ENCODE data around the gene RBFA. TPM values are rescaled to one million over a fixed set of nuclear protein-coding genes. Genes with fewer than 3 reads are reported as not detected.

The RBFA gene
- total and polyA plus RNA-seq, 2 of the 13 experiments (the other 11 are each of a cell fraction or from before 2014, with no cell fraction given): 29.7 to 42.4 TPM

DNA sequence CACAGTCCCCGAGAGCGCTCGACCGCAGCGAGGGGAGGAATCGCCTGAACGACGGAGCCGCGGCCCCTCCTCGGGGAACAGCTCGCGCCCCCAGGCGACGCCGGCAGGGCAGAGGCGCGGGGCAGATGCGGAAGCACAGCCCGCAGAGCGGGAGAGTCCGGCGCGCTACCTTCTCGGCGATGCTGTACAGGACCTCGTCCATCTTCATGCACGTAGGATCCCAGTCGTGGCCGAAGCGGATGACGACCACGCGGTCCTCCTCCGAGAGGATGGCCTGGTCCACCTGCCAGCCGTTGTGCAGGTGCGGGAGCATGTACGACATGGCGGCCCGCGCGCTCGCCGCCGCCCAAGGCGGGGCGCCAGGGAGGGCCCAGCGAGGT is 46.2 kb upstream of the RBFA start (continued):
- TF ChIP-seq ZNF800 (CRISPR knock-in tag; IDR thresholded peaks at IDR 0.05): no peak
- TF ChIP-seq ZNF609 (CRISPR knock-in tag; IDR thresholded peaks at IDR 0.05; ENCODE audit: borderline replicate concordance): 0 out of 2 replicates have a peak, but pooled peaks have one; percentile 58
- TF ChIP-seq HOXA5 (CRISPR knock-in tag; IDR thresholded peaks at IDR 0.05): peak; percentile 7; the same call in 1 of the 2 replicates
- no peak for TF ChIP-seq ZNF788 (CRISPR knock-in tag; IDR thresholded peaks at IDR 0.05; ENCODE audit: borderline replicate concordance)
- peak; percentile 39; the same call in 1 of the 2 replicates for TF ChIP-seq ETV5 (CRISPR knock-in tag; IDR thresholded peaks at IDR 0.05; ENCODE audit: borderline replicate concordance)
- peak; percentile 84; the same call in 1 of the 2 replicates for TF ChIP-seq EED (CRISPR knock-in tag; IDR thresholded peaks at IDR 0.05)
- TF ChIP-seq TARDBP (CRISPR knock-in tag; IDR thresholded peaks at IDR 0.05): no peak; the same call in 1 of the 2 replicates
- TF ChIP-seq BORCS8-MEF2B (CRISPR knock-in tag; IDR thresholded peaks at IDR 0.05): 0 out of 2 replicates have a peak, but pooled peaks have one; percentile 50
- 0 out of 2 replicates have a peak, but pooled peaks have one; percentile 49 for TF ChIP-seq ZNF766 (CRISPR knock-in tag; IDR thresholded peaks at IDR 0.05; ENCODE audit: borderline replicate concordance)
- TF ChIP-seq ZNF138 (CRISPR knock-in tag; IDR thresholded peaks at IDR 0.05; ENCODE audit: low read depth): 0 out of 2 replicates have a peak, but pooled peaks have one; percentile 26
- TF ChIP-seq ZNF441 (CRISPR knock-in tag; IDR thresholded peaks at IDR 0.05; ENCODE audit: borderline replicate concordance): peak; percentile 58
- TF ChIP-seq HCFC1 (IDR thresholded peaks at IDR 0.05; ENCODE audit: low read depth, low read length): no peak
- TF ChIP-seq FOXO4 (CRISPR knock-in tag; conservative IDR thresholded peaks at IDR 0.05): no peak
- 0 out of 2 replicates have a peak, but pooled peaks have one; percentile 37 for TF ChIP-seq MLXIP (CRISPR knock-in tag; IDR thresholded peaks at IDR 0.05; ENCODE audit: borderline replicate concordance)
- peak; percentile 58; the same call in 1 of the 2 replicates for TF ChIP-seq TBX2 (CRISPR knock-in tag; IDR thresholded peaks at IDR 0.05; ENCODE audit: borderline replicate concordance)
- TF ChIP-seq, protein P1, sequence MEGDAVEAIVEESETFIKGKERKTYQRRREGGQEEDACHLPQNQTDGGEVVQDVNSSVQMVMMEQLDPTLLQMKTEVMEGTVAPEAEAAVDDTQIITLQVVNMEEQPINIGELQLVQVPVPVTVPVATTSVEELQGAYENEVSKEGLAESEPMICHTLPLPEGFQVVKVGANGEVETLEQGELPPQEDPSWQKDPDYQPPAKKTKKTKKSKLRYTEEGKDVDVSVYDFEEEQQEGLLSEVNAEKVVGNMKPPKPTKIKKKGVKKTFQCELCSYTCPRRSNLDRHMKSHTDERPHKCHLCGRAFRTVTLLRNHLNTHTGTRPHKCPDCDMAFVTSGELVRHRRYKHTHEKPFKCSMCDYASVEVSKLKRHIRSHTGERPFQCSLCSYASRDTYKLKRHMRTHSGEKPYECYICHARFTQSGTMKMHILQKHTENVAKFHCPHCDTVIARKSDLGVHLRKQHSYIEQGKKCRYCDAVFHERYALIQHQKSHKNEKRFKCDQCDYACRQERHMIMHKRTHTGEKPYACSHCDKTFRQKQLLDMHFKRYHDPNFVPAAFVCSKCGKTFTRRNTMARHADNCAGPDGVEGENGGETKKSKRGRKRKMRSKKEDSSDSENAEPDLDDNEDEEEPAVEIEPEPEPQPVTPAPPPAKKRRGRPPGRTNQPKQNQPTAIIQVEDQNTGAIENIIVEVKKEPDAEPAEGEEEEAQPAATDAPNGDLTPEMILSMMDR (CRISPR knock-in tag; IDR thresholded peaks at IDR 0.05): peak; percentile 73

All from HepG2 (cell line).